ENCODE results near the gene CGB5.
"Not testable (repeated sequence)": the region's sequence is repeated elsewhere in the genome, so short reads cannot be mapped to it uniquely, and the experiment has no call there.

Gene CGB5

DNA sequence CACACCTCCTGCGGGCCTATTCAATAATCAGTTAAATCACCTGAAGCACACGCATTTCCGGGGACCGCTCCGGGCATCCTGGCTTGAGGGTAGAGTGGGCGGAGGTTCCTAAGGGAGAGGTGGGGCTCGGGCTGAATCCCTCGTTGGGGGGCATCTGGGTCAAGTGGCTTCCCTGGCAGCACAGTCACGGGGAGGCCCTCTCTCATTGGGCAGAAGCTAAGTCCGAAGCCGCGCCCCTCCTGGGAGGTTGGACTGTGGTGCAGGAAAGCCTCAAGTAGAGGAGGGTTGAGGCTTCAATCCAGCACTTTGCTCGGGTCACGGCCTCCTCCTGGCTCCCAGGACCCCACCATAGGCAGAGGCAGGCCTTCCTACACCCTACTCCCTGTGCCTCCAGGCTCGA, at the start of gene CGB5:
Gene CGB5, plus strand, starts transcription at position 301 of the 400 bp plus-strand sequence. CDS start 362 bp downstream, outside the sequence.
- DNase-seq: not testable (repeated sequence)

DNA sequence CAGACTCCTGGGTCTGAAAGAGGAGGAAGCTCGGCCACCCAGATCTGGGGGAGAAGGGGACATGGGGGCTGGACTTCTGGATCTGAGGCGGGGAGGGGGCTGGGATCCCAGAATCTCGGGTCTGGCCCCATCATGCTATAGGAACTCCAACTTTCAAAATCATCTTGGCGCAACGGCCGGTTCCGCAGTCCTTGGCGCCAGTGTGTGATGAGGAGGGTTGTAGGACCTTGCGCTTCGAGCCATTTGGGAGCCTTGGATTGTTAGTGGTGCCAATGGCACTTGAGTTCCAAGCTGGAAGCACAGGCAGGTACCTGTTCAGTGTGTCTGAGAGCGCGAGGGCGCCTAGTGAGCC, 49.6 kb upstream of the CGB5 start:
- DNase-seq: no peak

DNA sequence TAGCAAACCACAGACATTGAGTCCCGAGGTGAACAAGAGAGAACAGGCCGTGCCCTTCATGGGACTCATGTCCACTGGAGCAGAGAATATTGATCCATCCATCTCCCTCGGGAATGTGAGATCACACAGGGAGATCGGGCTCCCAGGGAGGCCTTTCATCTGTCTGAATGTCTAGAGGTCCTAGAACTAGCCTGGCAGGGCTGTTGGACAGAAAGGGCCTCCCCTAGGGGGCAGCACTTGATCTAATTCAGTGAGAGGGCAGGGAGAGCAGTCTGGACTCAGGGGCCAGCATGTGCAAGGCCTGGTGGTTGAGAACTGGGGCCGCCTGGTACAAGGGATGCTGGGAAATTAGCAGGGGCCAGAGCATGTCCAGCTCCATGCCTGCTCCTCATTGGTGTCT, 45.7 kb upstream of the CGB5 start:
- peak; percentile 23 for DNase-seq

DNA sequence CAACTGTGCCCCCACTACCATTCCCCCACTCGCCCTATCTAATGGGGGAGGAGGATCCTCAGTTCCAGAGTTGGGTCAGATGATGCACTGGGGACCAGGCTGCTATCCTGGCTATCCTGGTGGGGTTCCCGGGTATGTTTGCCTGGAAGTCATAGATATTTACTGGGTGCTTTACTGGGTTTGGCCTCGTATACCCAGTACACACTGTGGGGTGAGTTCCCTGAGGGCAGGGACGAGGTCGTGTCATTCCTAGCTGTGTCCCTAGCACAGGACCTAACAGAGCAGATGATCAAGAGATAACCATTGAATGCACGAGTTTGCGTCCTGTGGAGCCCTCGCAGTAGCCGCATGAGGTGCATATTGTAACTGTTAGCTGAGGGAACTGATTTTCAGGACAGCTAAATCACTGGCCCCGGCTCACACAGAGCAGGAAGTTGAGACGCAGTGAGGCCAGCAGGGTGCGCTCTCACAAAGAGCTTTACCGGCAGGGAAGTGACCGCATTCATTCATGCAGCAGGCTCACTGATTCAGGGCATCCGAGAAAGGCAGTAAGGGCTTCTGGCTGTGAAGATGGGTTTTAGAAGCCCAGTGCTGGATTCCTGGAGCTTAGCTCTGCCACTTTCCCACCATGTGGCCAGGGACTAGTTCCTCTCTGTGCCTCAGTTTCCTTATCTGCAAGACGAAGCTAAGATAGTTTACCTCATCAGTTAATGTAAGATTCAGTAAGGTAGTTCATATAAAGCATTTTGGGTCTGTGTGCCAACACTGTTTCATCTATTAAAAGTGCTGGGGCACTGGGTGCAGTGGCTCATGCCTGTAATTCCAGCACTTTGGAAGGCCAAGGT, 43.9 kb upstream of the CGB5 start:
- no peak for DNase-seq

DNA sequence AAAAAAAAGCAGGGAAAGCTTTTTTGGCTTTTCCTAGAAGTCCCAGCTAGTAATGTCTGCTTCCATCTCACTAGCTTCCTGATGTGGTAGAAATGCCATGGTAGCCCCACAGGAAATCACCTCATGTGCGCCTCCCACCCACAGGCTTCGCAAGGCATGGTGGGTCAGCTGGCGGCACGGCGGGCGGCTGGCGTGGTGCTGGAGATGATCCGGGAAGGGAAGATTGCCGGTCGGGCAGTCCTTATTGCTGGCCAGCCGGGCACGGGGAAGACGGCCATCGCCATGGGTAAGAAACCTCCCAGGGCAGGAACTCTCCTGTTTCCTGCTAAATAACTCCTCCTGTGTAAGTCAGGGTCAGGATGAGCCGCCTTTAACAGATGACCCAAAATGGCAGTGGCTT, 39.5 kb upstream of the CGB5 start:
- no peak for DNase-seq

DNA sequence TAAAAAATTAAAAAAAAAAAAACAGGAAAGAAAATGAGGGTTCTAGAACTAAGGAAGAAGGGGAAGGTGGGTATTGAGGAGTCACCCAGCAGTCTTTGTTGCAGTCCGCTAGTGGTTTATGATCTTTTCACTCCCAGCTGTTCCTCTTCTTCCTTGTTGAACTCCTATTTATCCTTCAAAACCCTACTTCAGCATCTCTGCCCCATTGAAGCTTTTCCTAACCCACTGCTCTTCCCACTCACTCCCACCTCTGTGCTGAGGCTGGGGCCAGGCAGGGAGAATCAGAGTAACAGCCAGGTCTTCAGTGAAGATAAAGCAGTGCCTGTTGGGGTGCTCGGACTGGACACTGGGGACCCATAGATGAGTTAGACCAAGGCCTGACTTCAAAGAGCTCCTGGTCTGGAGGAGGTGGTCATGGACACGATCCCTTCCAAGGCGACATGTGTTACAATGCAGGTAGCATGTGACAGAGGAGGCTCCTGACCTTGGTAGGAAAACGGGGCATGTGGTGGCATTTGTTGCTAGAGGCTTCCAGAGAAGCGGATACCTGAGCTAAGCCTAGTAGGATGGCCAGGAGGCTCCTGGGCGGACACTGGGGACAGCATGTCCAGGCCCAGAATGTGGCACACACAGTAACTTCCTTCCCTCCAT, 38.6 kb upstream of the CGB5 start:
- DNase-seq: no peak

DNA sequence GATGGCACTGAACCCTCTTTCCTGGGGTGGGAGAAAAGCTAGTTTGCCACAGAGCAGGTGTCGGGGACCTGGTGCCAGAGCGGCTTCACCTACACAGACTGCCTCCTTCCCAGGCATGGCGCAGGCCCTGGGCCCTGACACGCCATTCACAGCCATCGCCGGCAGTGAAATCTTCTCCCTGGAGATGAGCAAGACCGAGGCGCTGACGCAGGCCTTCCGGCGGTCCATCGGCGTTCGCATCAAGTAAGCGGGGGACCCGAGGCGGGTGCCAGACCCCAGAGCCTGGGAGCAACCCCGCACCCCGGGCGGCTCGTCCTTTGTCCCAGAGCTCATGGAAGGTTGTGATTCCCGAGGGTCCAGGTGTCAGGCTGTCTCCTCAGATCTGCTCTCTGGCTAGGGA, 36.7 kb upstream of the CGB5 start:
- DNase-seq: no peak

DNA sequence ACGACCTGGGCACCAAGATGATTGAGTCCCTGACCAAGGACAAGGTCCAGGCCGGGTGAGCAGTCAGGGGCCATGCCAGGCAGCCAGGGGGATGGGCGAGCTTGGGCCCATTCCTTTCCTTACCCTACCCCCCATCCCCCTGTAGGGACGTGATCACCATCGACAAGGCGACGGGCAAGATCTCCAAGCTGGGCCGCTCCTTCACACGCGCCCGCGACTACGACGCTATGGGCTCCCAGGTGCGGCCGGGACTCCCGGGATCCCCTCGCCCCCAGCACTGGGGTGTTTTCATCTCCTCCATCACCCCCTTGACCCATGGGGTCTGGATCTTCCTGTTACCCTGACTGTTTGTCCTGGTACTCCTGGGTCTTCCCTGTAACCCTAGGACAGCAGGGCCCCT, 33.8 kb upstream of the CGB5 start:
- no peak for DNase-seq

DNA sequence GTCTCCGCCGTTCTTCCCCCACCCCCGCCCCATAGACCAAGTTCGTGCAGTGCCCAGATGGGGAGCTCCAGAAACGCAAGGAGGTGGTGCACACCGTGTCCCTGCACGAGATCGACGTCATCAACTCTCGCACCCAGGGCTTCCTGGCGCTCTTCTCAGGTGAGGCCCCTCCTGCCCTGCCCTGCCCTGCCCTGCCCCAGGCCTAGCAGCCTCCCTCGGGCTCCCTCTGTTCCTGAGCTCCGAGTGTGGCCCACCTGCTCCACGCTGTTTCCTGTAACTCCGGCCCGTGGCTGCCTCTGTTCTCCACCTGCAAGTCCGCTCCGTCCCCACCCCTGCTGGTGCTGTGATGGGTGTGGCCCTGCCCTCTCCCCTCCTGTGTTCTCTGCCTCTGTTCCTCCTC, 33.2 kb upstream of the CGB5 start:
- DNase-seq: no peak

DNA sequence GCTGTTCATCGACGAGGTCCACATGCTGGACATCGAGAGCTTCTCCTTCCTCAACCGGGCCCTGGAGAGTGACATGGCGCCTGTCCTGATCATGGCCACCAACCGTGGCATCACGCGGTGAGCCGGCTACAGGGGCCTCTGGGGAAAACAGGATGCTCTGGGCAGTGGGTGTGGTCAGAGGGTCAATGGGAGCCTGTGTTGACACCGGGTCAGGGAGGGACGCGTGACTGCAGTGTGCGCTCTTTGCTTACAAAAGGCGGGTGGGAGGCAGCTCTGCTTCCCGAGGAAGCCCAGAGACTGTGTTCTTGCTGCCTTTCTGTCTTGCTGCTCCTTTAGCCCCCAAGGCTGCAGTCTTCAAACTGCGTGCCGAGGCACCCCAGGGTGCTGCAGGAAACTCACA, 32.5 kb upstream of the CGB5 start:
- no peak for DNase-seq

DNA sequence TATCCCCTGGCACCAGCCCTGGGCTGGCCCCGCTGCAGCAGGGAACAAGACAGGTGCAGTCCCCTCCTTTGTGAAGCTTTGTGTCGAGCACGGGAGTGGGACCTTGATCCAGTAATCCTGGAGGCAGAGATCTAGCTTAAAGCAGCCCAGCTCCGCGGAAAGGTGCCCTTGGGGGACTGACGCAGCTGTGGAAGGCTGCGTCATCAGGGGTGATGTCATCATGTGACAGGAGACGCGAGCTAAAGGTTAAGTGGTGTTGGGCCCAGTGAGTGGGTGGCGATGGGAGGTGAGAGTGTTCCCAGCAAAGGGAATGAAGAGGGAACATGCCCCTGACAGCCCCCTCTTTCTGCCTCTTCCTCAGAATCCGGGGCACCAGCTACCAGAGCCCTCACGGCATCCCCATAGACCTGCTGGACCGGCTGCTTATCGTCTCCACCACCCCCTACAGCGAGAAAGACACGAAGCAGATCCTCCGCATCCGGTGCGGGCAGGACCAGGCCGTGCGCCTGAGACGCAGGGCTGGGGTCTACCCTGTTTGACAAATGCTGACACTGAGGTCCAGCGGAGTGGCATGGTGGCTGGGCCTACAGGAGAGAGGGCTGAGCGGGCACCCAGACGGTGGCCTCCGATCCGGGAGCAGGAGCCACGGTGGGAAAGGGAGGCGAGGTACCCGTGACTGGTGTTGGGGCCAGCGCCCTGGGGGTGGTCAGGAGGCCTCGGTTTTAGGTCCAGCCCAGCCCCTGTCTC, 29.4 kb upstream of the CGB5 start:
- no peak for DNase-seq

DNA sequence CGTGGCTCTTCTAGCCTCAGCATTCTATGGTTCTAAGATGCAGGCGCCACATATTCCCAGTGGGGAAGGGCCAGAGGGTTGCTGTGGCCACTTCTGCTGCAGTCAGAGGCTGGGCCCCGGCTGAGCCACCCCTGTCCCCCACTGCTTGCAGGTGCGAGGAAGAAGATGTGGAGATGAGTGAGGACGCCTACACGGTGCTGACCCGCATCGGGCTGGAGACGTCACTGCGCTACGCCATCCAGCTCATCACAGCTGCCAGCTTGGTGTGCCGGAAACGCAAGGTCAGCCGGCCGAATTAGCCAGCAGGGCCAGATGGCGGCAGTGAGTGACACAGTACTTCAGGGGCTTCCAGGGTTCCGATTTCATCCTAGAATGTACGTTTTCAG, 28.8 kb upstream of the CGB5 start:
- DNase-seq: no peak

DNA sequence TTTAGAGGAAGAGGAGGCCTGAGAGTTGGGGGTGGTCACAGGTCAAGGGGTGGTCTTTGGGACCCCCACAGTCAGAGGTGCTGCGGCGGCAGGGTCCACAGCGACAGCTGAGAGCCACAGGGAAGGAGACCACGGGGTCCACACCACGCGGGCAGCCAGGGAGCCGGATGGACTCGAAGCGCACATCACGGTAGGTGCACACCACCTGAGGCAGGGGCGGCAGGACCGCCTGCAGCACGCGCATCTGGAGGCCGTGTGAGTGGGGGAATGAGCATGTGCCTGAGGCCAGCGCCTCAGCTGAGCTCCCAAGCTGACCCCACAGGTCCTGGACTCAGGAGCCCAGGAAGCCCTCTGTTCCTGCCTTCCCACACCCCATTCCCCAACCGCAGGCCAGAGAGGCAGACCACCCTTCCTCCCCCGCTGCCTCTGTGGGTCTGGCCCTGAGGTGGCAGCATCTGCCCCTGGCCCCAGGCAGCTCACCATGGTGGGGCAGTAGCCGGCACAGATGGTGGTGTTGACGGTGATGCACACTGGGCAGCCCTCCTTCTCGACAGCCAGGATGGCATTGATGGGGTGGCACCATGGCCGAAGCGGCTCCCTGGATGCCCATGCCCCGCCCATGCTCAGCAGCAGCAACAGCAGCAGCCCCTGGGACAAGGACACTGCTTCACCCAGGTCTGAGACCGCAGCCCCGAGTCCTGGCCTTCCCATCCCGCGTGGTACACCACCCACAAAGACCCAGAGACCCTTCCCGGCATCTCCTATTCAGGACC, 27.4 kb upstream of the CGB5 start:
- DNase-seq: no peak

DNA sequence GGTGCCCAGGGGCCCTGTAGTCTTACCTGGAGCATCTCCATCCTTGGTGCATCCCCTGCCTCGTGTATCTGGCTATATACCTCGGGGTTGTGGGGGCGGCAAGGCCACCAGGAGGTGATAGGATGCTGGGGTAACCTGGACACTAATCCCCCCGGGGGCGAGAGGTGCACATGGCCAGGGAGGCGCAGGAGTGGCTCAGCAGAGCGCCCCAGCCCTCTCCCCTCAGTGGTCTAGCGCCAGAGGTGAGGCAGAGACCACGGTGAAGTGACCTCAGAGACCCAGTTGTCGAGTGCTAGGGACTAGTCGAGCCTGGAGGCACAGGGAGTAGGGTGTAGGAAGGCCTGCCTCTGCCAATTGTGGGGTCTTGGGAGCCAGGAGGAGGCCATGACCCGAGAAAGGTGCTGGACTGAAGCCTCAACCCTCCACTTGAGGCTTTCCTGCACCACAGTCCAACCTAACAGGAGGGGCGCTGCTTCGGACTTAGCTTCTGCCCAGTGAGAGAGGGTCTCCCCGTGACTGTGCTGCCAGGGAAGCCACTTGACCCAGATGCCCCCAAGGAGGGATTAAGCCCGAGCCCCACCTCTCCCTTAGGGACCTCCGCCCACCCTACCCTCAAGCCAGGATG, 26.5 kb upstream of the CGB5 start, which contains the start of gene LHB:
Gene LHB, minus strand, starts transcription at position 51 of the 625 bp plus-strand sequence. Its CDS starts 10 bp downstream, at position 41.
- DNase-seq: no peak

DNA sequence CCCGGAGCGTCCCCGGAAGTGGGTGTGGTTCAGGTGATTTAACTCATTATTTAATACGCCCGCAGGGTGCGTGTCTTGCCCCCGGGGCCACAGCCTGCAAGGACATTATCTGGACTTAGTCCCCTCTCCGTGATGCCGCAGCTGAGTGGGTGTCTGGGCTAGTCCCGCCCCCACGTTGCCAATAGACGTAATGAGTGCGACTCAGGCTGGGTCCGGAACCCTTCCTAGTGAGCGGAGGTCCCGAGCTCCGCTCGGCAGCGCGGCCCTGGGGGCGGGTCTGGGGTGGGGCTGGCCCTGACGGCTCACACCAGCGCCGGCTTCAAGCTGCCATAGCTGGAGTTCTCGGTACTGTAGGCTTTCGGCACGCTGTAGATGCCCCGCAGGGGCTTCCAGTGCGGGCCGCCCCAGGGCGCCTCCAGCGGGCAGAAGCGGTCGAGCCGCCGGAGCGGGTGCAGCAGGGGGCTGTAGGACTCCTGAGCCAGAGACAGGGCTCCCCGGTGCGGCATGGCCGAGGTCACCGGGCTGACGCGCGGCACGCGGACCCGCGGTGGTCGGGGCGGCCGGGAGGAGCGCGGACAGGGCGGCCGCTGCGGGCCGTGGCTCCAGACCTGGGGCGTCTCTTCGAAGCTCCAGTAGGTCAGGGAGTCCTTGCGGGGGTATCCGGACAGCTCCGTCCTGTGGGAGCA, 25.8 kb upstream of the CGB5 start:
- no peak for DNase-seq

DNA sequence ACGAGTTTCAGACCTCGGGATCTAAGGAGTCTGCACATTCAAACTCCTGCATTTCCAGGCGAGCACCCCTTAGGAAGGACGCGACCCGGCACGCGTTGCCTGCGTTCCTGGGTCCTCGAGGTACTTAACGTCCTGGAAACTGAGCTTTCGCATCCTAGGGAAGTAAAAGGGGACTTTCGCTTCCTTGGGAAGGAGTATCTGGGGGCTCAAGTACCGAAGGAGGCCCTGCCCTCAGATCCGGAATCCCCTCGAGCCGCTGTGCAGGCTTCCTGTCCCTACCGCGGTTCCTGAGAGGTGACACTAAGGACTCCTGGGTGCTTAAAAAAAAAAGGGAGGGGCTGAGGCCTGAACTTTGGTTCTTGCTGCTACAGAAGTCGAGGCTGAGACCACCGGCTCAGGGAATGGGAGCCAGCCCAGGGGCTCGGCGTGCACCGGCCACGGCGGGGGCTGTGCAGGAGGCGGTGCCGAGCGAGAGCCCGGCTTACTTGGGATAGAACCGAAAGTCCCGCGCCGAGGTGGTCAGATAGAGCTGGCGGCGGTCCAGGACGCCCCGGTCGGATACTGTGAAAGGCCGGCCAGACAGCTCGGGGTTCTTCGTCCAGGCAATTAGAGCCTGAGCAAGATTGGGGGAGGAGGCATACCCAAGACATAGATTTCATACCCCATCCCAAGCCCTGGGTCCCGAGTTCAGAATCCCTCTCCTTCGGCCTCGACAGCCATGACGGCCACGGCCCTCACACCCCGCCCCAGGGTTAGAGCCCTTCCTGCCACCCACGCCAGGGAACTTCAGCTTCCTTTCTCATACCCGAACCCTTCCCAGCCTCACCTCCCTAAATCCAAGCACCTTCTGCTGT, 25.0 kb upstream of the CGB5 start:
- DNase-seq: not testable (repeated sequence)

DNA sequence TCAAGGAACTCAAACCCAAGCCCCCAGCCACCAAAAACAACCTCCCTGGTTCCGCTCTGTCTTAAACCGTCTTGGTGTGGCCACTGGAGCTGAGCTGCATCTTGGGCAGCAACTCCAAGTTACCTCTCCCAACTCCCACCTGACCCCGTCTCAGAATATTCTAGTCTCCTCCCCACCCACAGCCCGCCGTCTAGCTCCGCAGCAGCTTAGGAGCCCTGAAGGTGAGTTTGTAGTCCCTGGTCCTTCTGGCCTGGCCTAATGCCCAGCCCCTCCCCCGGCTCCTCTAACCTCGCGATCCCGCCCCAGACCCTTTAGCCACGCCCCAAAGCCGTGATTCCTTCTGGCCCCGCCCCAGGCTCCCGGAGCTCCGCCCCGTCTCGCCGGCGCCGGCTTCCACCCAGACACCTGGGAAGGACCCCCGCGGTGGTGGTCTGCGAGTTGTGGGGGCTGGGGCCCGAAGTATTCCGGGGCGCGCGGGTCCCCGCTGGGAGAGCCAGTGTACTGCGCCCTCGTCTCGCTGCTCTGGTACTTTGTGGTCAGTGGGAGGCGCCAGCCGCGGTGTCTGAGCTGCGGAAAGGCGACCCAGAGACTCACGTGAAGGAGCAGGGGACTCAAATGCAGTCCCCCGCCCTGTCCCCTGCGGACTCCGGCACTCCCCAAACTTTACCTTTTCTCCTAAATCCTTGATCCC, 24.3 kb upstream of the CGB5 start:
- DNase-seq: no peak

DNA sequence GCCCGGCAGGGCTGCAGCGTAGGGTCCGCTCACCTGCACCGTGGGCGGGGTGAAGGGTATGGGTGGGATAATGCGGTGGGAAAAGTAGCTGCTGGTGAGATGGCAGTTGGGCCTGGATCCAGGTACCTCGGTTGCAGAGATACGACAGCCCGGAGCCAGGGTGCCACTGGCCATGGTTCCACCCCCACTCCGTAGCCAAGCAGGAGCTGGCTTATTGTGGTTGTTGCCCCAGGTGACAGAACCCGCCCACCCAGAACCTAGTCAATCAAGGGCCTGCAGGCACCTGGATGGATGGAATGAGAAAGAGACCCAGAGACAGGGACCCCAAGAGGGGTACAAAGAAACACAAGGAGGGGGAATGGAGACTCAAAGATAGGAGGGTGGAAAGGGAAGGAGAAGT, 23.3 kb upstream of the CGB5 start:
- DNase-seq: no peak

DNA sequence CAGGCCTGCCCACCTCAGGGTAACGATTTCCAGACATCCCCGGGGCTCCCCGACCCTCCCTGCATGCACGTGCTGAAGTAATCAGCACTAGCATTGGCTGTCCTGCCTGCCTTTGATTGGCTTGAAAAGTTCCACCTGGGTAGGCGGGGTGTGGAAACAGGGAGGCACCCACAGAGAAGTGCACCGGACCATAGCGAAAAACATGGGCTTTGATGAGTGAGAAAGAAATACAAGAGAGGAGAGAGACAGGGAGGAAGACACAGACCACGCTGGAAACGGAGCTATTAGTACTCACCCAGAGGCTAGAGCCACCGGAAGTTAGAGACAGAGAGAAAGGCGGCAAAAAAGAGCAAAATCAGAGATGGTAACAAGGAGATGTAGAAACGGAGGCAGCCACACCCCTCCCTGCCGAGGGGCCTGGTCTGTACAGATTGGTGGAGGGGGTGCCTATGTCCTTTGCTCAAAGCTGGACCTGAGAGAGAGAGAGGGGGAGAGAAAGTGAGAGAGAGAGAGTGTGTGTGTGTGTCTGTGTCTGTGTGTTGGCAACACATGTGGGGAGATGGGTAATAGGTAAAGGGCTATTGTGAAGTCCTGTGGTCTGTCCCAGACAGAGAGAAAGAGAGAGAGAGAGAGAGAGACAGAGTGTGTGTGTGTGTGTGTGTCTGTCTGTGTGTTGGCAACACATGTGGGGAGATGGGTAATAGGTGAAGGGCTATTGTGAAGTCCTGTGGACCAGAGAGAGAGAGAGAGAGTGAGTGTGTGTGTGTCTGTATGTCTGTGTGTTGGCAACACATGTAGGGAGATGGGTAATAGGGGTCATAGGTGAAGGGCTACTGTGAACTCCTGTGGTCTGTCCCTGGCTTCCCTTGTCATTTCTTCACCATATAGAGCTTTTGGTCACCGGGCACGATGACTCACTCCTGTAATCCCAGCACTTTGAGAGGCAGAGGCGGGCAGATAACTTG, 22.4 kb upstream of the CGB5 start:
- DNase-seq: no peak
